RWPE2 (cell line): ENCODE measurements around the gene DHH.

Source experiments
- ATAC-seq: fragments of 200-7000 bp; cut with Tn5 transposase; 3 replicates; pipeline ENCODE4 v1.9.1; 2021; ENCODE audit warnings: low read depth
- DNase-seq: peaks from one replicate; pipeline ENCODE4 v3.0.0-alpha.2; 2020; ENCODE audit warnings: low spot score
- H3K27ac ChIP-seq: fragments of 450-650 bp; 2 replicates; pipeline ENCODE4 v1.5.1; 2017; ENCODE audit warnings: mild to moderate bottlenecking; ENCODE audit not compliant: poor library complexity, severe bottlenecking
- H3K27me3 ChIP-seq: fragments of 250-450 bp; sonication (Bioruptor Pico); 2 replicates; pipeline ENCODE4 v1.5.1; 2021; ENCODE audit warnings: mild to moderate bottlenecking, moderate library complexity; ENCODE audit not compliant: insufficient read depth, poor library complexity, severe bottlenecking
- H3K36me3 ChIP-seq: fragments of 250-450 bp; sonication (Bioruptor Pico); 2 replicates; pipeline ENCODE4 v1.5.1; 2020; ENCODE audit warnings: low read depth, mild to moderate bottlenecking, moderate library complexity
- H3K4me1 ChIP-seq: fragments of 250-450 bp; sonication (Bioruptor Pico); 2 replicates; pipeline ENCODE4 v1.5.1; 2021; ENCODE audit warnings: mild to moderate bottlenecking, moderate library complexity; ENCODE audit not compliant: insufficient read depth, poor library complexity, severe bottlenecking
- H3K4me3 ChIP-seq: fragments of 250-450 bp; sonication (Bioruptor Pico); 2 replicates; pipeline ENCODE4 v1.5.1; 2021; ENCODE audit warnings: mild to moderate bottlenecking, moderate library complexity; ENCODE audit not compliant: severe bottlenecking
- H3K9me3 ChIP-seq: fragments of 250-450 bp; sonication (Bioruptor Pico); 2 replicates; pipeline ENCODE4 v1.5.1; 2021; ENCODE audit warnings: mild to moderate bottlenecking, moderate library complexity; ENCODE audit not compliant: severe bottlenecking
- CTCF ChIP-seq: fragments of 450-650 bp; IDR thresholded peaks from one replicate; pipeline ENCODE4 v1.5.1; 2017; ENCODE audit warnings: mild to moderate bottlenecking, moderate library complexity; ENCODE audit not compliant: poor library complexity, severe bottlenecking

The DHH gene

GRCh38 chr12:49121047-49121696 is 26.6 kb upstream of the DHH start:
- no peaks in the 10 kb centered on the region for H3K9me3 ChIP-seq
- H3K4me3 ChIP-seq, result no peak overlapping the region
- H3K4me1 ChIP-seq, result no peaks in the 10 kb centered on the region
- DNase-seq (no peak), ATAC-seq (peak; percentile 76)
- peak; percentile 81 for TF ChIP-seq CTCF
- H3K27ac ChIP-seq, result no peak overlapping the region
- H3K36me3 ChIP-seq, result no peaks in the 10 kb centered on the region
- H3K27me3 ChIP-seq, result no peaks in the 10 kb centered on the region

GRCh38 chr12:49111206-49111605 is 16.6 kb upstream of the DHH start:
- DNase-seq, result no peak
- H3K9me3 ChIP-seq, result no peaks in the 10 kb centered on the region
- no peaks in the 10 kb centered on the region for H3K27me3 ChIP-seq
- peak overlapping the region; percentile 26 for H3K27ac ChIP-seq
- H3K4me3 ChIP-seq, result peak overlapping the region; percentile 66
- no peak for ATAC-seq
- peaks cover 11% of the 10 kb centered on the region for H3K4me1 ChIP-seq
- no peak for TF ChIP-seq CTCF
- no peaks in the 10 kb centered on the region for H3K36me3 ChIP-seq

GRCh38 chr12:49110464-49111155 is 16.0 kb upstream of the DHH start, which contains the start of gene LMBR1L:
Gene LMBR1L (minus strand): TSS chr12:49110847. CDS start chr12:49110555, 292 bp downstream.
- Histone ChIP-seq H3K9me3 (no peaks in the 10 kb centered on the region), H3K4me3 (peak within 1 kb of the TSS; percentile 66), H3K4me1 (peaks cover 14% of the 10 kb centered on the region), H3K27me3 (no peaks in the 10 kb centered on the region), H3K27ac (peak within 1 kb of the TSS; percentile 26), H3K36me3 (no peaks in the 10 kb centered on the region)
- peak; percentile 98 for ATAC-seq
- no peak for TF ChIP-seq CTCF
- DNase-seq, result peak; percentile 93

- Histone ChIP-seq H3K4me3 (peak overlapping the region; percentile 66), H3K4me1 (peaks cover 15% of the 10 kb centered on the region), H3K27ac (peak overlapping the region; percentile 26), H3K36me3 (no peaks in the 10 kb centered on the region), H3K27me3 (no peaks in the 10 kb centered on the region), H3K9me3 (no peaks in the 10 kb centered on the region)
- TF ChIP-seq CTCF, result no peak
- ATAC-seq (no peak; the same call in 2 of the 3 replicates), DNase-seq (no peak)
Observed at GRCh38 chr12:49109641-49110463, 15.3 kb upstream of the DHH start.
